HUES64 (cell line): ENCODE results near the gene NAP1L4.
"Not testable (repeated sequence)": the region's sequence is repeated elsewhere in the genome, so short reads cannot be mapped to it uniquely, and the experiment has no call there.

Source experiments
- H3K27ac ChIP-seq: 2 replicates; pipeline ENCODE4 v1.7.0; 2013; ENCODE audit warnings: low read depth, low read length, inconsistent platforms
- H3K27me3 ChIP-seq: 2 replicates; pipeline ENCODE4 v1.6.1; 2013; ENCODE audit warnings: mild to moderate bottlenecking, low read length; ENCODE audit not compliant: insufficient read depth
- H3K36me3 ChIP-seq: 2 replicates; pipeline ENCODE4 v1.6.1; 2013; ENCODE audit warnings: mild to moderate bottlenecking, low read length; ENCODE audit not compliant: insufficient read depth
- H3K4me1 ChIP-seq: 2 replicates; pipeline ENCODE4 v1.6.1; 2013; ENCODE audit warnings: mild to moderate bottlenecking, low read length, moderate library complexity; ENCODE audit not compliant: insufficient read depth
- H3K4me3 ChIP-seq: 2 replicates; pipeline ENCODE4 v1.5.1; 2013; ENCODE audit warnings: mild to moderate bottlenecking, low read length, moderate library complexity
- H3K9ac ChIP-seq: 2 replicates; pipeline ENCODE4 v1.6.1; 2013; ENCODE audit warnings: mild to moderate bottlenecking, low read depth, low read length
- H3K9me3 ChIP-seq: 2 replicates; pipeline ENCODE4 v1.6.1; 2013; ENCODE audit warnings: low read depth, low read length; ENCODE audit not compliant: insufficient read depth
- WGBS: fragments of 150-250, 120-280 bp; methylation state at CpG from one replicate; pipeline ENCODE4 v1.1.7; 2013; ENCODE audit warnings: missing lambda C conversion rate; 5-methylcytosine and 5-hydroxymethylcytosine counted together

The NAP1L4 gene

GRCh38 chr11:2909133-2909902 is 82.8 kb downstream of the NAP1L4 start:
- H3K9me3 ChIP-seq, result no peaks in the 10 kb centered on the region
- no peak overlapping the region for H3K9ac ChIP-seq
- peaks cover 15% of the 10 kb centered on the region; the same call in 1 of the 2 replicates for H3K4me1 ChIP-seq
- H3K27ac ChIP-seq, result no peak overlapping the region
- no peaks in the 10 kb centered on the region for H3K36me3 ChIP-seq
- H3K27me3 ChIP-seq, result no peaks in the 10 kb centered on the region; the same call in 1 of the 2 replicates
- no peak overlapping the region for H3K4me3 ChIP-seq
- 64% methylated on average over 78 of the region's 78 CpGs for WGBS

- no peaks in the 10 kb centered on the region; the same call in 1 of the 2 replicates for H3K27me3 ChIP-seq
- H3K9me3 ChIP-seq, result no peaks in the 10 kb centered on the region
- no peaks in the 10 kb centered on the region for H3K36me3 ChIP-seq
- 89% methylated on average over 14 of the region's 14 CpGs for WGBS
- H3K4me3 ChIP-seq, result no peak overlapping the region
- peaks cover 10% of the 10 kb centered on the region; the same call in 1 of the 2 replicates for H3K4me1 ChIP-seq
- H3K9ac ChIP-seq, result no peak overlapping the region
- H3K27ac ChIP-seq, result no peak overlapping the region
Measured at GRCh38 chr11:2908130-2908529, 84.0 kb downstream of the NAP1L4 start.

- not testable (repeated sequence) for H3K4me1 ChIP-seq, H3K9ac ChIP-seq, H3K36me3 ChIP-seq, H3K9me3 ChIP-seq, H3K27ac ChIP-seq, H3K4me3 ChIP-seq, H3K27me3 ChIP-seq
- 95% methylated on average over 7 of the region's 7 CpGs for WGBS
Measured at GRCh38 chr11:2905299-2905698, 86.8 kb downstream of the NAP1L4 start.

GRCh38 chr11:2904153-2905052 is 87.7 kb downstream of the NAP1L4 start:
- H3K27me3 ChIP-seq, result peaks cover 3% of the 10 kb centered on the region; the same call in 1 of the 2 replicates
- no peak overlapping the region for H3K9ac ChIP-seq
- H3K4me1 ChIP-seq, result peaks cover 9% of the 10 kb centered on the region; the same call in 1 of the 2 replicates
- no peaks in the 10 kb centered on the region for H3K9me3 ChIP-seq
- H3K36me3 ChIP-seq, result no peaks in the 10 kb centered on the region
- 78% methylated on average over 21 of the region's 21 CpGs for WGBS
- no peak overlapping the region for H3K27ac ChIP-seq
- H3K4me3 ChIP-seq, result no peak overlapping the region

- 68% methylated on average over 7 of the region's 7 CpGs for WGBS
- Histone ChIP-seq H3K9me3 (no peaks in the 10 kb centered on the region), H3K27ac (no peak overlapping the region), H3K4me1 (peaks cover 9% of the 10 kb centered on the region; the same call in 1 of the 2 replicates), H3K4me3 (no peak overlapping the region), H3K9ac (no peak overlapping the region), H3K36me3 (no peaks in the 10 kb centered on the region), H3K27me3 (peaks cover 3% of the 10 kb centered on the region; the same call in 1 of the 2 replicates)
Measured at GRCh38 chr11:2903672-2904011, 88.5 kb downstream of the NAP1L4 start.

- whole genome bisulfite sequencing, result 77% methylated on average over 23 of the region's 23 CpGs
- H3K27ac ChIP-seq, result no peak overlapping the region
- H3K9me3 ChIP-seq, result no peaks in the 10 kb centered on the region
- H3K4me3 ChIP-seq, result peak overlapping the region; percentile 69
- peaks cover 3% of the 10 kb centered on the region; the same call in 1 of the 2 replicates for H3K27me3 ChIP-seq
- H3K36me3 ChIP-seq, result no peaks in the 10 kb centered on the region
- H3K4me1 ChIP-seq, result peaks cover 9% of the 10 kb centered on the region; the same call in 1 of the 2 replicates
- H3K9ac ChIP-seq, result 0 out of 2 replicates have a peak overlapping the region, but pooled peaks have one; percentile 54
Measured at GRCh38 chr11:2902784-2903671, 89.1 kb downstream of the NAP1L4 start.

GRCh38 chr11:2901854-2902783 is 90.0 kb downstream of the NAP1L4 start:
- Histone ChIP-seq H3K9ac (peak overlapping the region; percentile 54), H3K27ac (no peak overlapping the region), H3K4me1 (peaks cover 9% of the 10 kb centered on the region; the same call in 1 of the 2 replicates), H3K36me3 (no peaks in the 10 kb centered on the region), H3K27me3 (peaks cover 3% of the 10 kb centered on the region; the same call in 1 of the 2 replicates), H3K4me3 (peak overlapping the region; percentile 69), H3K9me3 (no peaks in the 10 kb centered on the region)
- WGBS, result 4% methylated on average over 58 of the region's 58 CpGs

GRCh38 chr11:2901196-2901796 is 90.8 kb downstream of the NAP1L4 start:
- peak overlapping the region; percentile 69 for H3K4me3 ChIP-seq
- 83% methylated on average over 16 of the region's 16 CpGs for WGBS
- no peaks in the 10 kb centered on the region for H3K36me3 ChIP-seq
- peaks cover 9% of the 10 kb centered on the region; the same call in 1 of the 2 replicates for H3K4me1 ChIP-seq
- peaks cover 3% of the 10 kb centered on the region; the same call in 1 of the 2 replicates for H3K27me3 ChIP-seq
- no peak overlapping the region for H3K27ac ChIP-seq
- no peaks in the 10 kb centered on the region for H3K9me3 ChIP-seq
- H3K9ac ChIP-seq, result peak overlapping the region; percentile 41; the same call in 1 of the 2 replicates

GRCh38 chr11:2899080-2899783 is 92.9 kb downstream of the NAP1L4 start:
- Histone ChIP-seq H3K4me3 (no peak overlapping the region), H3K4me1 (peaks cover 9% of the 10 kb centered on the region; the same call in 1 of the 2 replicates), H3K27me3 (peaks cover 3% of the 10 kb centered on the region; the same call in 1 of the 2 replicates), H3K36me3 (no peaks in the 10 kb centered on the region), H3K9ac (no peak overlapping the region), H3K9me3 (no peaks in the 10 kb centered on the region), H3K27ac (no peak overlapping the region)
- WGBS, result 88% methylated on average over 13 of the region's 13 CpGs
